NCI-H1105 (cell line): ENCODE measurements around the gene SBSN.

Experiments used
- DNase-seq: peaks from one replicate; lab custom pipeline; 2025; lab: John Stamatoyannopoulos, UW

The SBSN gene

DNA sequence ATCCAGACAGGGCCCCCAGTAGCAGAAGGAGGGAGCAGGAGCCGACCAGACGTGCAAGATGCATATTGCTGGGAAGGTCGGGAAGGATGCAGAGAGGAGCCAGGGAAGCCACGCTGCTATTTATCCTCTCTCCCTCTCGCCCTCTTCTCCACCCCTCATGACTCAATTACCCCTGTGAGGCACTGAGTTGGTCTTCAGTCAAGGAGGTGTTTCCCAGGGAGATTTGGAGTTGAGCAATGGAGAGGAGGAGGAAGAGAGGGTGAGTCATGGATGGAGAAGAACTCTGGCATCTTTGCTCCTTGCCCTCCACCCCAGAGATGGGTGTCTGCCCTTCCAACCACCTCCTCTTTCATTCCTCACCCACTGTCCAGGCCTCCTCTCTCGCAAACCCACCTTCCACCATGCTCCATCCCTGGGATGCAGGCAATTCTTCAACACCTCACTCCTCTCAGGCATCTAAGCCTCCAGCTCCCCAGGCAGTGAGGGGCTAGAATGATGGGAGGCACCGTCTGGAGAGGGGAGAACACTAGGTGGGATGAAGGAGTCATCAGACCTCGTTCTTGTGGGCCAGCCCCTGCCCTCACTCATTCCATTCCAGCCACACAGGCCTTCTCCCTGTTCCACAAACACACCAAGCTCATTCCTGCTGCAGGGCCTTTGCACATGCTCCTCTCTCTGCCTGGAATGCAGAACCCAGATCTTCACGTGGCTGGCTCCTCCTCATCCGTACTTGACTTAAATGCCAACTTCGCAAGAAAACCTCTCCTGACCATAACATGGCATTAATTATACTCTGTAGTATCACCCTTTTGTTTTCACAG, at the start of gene SBSN:
SBSN (minus strand) TSS at position 94 of the 821 bp plus-strand sequence; CDS start at position 64, 30 bp downstream.
- no peak for DNase-seq

DNA sequence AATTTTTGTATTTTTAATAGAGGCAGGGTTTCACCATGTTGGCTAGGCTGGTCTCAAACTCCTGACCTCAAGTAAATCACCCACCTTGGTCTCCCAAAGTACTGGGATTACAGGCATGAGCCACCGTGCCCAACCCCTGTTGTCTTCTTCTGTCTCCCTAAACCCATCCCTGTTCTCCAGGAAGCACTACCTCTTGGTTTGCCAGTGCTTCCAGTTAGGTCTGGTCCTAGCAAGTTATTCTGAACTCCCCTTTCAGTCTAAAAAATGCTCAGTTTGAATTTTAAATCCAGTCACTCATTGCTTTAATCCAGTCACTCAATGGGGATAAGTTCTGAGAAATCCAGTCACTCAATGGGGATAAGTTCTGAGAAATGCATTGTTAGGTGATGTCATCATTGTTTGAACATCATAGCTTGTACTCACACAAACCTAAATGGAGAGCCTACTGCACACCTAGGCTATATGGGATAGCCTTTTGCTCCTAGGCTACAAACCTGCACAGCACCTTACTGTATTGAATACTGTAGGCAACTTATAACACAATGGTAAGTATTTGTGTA, 43.4 kb upstream of the SBSN start:
- DNase-seq, result no peak

- DNase-seq, result peak; percentile 76
These were observed 41.2 kb upstream of the SBSN start for GRCh38 chr19:35569281-35569781.

DNA sequence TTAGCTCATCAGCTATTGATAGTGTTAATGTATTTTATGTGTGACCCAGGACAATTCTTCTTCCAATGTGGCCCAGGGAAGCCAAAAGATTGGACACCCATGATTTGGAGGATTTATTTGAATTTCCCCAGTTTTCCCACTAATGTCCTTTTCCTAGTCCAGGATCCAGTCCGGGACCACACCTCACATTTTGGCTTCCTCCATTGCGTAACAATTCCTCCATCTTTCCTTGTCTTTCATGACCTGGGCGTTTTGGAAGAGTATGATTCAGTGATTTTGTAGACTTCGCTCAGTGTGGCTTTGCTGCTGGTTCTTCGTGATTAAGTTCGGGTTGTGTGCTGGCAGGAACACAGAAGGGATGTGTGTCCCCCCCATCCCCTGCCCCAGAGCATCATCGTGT, 38.6 kb upstream of the SBSN start:
- DNase-seq, result no peak

DNA sequence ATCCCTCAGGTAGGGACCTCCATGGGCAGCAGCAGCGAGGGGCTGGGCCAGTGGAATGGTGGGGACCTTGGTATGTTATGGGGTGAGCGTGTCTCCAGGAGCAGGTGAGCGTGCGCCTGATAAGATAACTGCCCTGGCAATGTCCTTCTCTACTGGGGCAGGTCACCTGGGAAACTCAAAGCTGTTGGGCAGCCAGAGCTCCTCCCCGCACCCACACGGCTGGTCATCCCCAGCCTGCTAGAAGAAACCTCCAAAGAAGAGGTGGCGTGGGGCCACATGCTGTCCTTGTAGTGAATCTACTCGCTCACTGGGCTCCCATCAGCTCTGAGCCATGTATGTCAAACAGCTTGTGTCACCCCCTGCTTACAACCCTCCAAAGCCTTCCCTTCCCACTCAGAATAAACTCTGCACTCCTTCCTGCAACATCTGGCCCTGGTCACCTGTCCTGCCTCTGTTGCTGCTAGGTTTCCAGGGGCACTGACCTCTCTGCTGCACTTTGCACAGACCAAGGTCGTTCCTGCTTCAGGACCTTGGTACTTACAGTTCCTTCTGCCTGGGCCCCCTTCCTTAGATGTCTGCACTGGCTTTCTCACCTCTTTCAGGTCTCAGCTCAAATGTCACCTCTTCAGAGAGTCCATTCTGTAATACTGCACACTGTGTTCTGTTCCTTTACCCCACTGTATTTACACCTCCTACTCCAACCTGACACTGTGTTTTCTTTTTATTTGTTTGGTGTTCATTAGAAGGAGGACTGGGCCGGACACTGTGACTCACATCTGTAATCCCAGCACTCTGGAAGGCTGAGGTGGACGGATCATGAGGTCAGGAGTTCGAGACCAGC, 37.1 kb upstream of the SBSN start:
- no peak for DNase-seq

DNA sequence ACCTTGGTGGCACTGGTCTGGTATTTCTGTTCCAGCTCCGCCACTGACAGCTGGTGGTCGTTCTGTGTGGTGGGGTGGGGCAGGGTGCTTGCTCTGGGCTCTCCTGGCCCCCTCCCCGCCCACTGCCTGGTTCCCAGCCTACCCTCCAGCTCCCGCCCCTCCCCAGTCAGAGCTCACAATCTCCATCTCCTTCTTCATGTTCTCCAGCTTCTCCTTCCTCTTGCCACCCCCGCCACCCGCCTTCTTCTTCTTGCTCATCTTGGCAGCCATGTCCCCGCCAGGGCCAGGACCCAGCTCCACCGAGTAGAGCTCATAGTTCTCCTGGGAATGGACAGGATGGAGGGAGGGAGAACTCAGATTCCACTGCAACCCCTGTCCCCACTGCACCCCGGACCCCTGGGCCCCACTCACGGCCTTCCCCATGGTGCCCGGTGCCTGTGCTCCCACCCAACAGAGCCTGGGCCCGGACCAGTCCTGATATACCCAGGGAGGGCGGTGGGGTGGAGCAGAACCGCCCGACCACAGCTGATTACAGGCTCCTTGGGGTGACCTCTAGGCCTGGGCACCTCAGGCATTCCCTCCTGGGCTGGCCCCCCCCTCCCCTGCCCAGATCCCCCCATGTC, 35.2 kb upstream of the SBSN start, which contains the start of gene ATP4A:
ATP4A (minus strand) TSS at position 452 of the 623 bp plus-strand sequence; CDS start at position 423, 29 bp downstream.
- DNase-seq, result no peak

GRCh38 chr19:35562776-35563175, 34.7 kb upstream of the SBSN start:
- DNase-seq, result no peak

GRCh38 chr19:35562336-35562735, 34.2 kb upstream of the SBSN start:
- no peak for DNase-seq

- no peak for DNase-seq
These were observed 33.3 kb upstream of the SBSN start for GRCh38 chr19:35561436-35561835.

DNA sequence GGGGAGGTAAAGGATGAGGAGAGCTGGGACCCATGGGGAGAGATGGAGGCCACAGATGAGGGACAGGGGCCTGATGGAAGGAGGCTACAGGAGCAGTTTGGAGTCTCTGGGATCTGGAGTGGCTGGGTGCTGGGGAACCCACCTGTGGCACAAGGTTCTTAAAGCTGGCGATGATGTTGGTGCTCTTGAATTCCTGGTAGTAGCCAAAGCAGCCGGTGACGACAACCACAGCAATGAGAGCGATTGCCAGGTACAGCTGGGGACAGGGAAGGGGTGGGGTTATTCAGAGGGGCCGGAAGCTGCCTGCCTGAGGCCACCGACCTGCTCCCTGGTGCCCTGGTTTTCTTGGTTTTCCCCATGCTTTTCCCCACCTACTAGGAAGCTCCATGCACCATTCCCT, 32.6 kb upstream of the SBSN start:
- DNase-seq, result no peak

GRCh38 chr19:35560271-35560670, 32.2 kb upstream of the SBSN start:
- no peak for DNase-seq

GRCh38 chr19:35559781-35560180, 31.7 kb upstream of the SBSN start:
- DNase-seq, result no peak

DNA sequence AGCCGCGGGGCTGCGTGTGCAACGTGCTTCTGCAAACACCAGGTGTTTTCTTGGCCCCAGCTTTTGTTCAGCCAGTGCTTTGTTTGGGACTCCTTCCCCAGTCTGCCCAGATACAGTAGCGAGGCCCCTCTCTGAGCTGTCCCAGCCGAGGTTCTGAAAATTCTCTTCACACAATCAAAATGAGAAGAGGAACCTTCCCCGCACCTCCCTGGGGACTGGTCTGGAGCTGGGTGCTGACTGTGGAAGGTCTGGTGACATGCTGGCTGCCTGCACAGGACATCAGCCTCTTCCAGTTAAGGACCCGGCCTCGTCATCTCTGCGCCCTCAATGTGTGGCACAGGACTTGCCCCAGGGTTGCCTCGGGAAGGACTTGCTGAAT, 31.2 kb upstream of the SBSN start:
- no peak for DNase-seq

GRCh38 chr19:35558400-35559280, 30.5 kb upstream of the SBSN start:
- DNase-seq, result no peak

DNA sequence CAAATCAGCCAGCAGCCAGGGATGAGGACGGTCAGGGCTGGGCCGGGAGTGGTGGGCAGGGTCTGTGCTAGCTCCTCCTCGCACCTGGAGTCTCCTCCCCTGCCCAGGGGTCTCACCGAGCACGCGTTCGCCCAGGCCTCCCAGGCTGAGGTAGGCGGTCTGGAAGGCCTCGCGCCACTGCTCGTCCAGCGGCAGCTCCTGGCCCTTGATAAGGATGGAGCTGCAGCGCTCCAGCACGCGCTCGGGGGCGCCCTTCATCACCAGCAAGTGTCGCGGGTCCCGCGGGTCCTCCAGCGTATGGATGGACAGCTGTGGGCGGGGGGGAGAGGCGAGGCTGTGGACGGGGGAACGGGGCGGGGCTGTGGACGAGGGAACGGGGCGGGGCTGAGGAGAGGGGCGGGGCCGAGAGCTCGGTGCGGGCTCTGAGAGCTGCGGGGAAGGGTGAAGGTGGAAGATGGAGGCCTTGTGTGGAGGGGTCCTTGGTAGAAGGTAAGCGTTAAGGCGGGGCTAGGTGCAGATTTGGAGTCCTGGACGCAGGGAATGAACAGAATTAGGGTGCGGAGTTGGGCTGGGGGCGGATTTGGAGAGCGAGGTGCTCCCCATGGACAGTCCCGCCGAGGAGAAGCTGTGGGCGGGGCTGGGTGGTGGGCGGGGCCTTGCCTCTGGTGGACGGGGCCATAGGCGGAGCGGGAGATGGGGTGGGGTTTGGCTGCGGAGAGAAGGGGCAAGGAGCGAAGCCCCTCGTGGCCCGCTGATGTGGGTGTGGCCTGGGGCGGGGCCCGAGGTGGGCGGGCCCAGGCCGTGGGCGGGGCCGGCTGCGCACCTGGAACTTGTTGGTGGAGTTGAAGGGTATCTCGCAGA, 29.7 kb upstream of the SBSN start:
- DNase-seq, result no peak

DNA sequence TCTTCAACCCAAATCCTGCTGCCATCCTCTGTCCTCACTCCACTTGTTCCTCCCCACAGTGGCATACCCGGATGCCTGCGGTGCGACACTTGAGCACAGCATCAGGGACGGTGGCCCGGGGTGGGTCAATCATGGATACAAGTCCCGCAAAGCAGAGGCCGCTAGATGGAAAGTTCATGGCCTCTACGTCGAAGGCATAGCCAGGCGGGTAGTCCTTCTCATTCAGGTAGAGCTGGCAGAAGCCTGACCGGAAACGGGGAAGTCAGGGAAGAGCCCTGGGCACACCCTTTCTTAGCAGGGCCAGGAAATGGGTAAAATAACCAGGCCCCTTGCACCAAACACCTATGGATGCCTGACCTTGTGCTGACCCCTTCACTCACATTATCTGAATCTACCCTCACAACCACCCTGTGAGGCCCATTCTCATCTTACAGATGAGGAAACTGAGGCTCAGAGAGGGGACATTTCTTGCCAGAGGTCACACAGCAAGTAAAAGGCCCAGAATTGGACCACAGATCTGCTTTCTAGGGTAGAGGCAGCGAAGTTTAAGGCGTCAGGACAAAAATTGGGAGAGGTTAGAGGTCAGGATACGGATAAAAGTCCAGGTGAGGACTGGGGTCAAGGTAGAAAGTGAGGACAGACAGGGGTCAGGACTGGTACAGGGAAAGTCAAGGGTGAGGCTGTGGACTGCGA, 28.9 kb upstream of the SBSN start:
- DNase-seq, result no peak

GRCh38 chr19:35556025-35556590, 28.0 kb upstream of the SBSN start:
- DNase-seq, result no peak

GRCh38 chr19:35555301-35556005, 27.3 kb upstream of the SBSN start:
- no peak for DNase-seq
